H1 (cell line): ENCODE data around the gene PRODH2. TPM values are rescaled to one million over a fixed set of nuclear protein-coding genes. Genes with fewer than 3 reads are reported as not detected.

Experiments
- CTCF ChIA-PET: fragments of 300-600 bp; sonication (Branson Sonifier 250); formaldehyde crosslinking; loops from one replicate; lab custom pipeline; 2021; ENCODE audit not compliant: partially characterized antibody; lab: Charles Lee
- POLR2A ChIA-PET: fragments of 300-600 bp; sonication (Branson Sonifier 250); formaldehyde crosslinking; loops from one replicate; lab custom pipeline; 2021; ENCODE audit warnings: inconsistent platforms; ENCODE audit not compliant: partially characterized antibody; lab: Charles Lee
- DNase-seq, 2 experiments: peaks; one replicate each; pipeline versions ENCODE4 v3.0.0 to v3.0.0-alpha.2; 2010 to 2022; ENCODE audit warnings: low spot score in 2 of 2, low read depth in 1 of 2, mixed read lengths in 1 of 2
- FAIRE-seq: peaks from 2 replicates; lab custom pipeline; 2011; peaks lifted over from hg19 to GRCh38; lab: Jason Lieb, UNC
- H2AFZ ChIP-seq: 2 replicates; pipeline ENCODE4 v1.8.1; 2012; ENCODE audit warnings: low read length, inconsistent platforms
- H2AK5ac ChIP-seq: 2 replicates; pipeline ENCODE4 v1.6.1; 2013; ENCODE audit warnings: low read depth, low read length
- H2BK120ac ChIP-seq: replicated peaks from 2 replicates; pipeline ENCODE3; 2013; ENCODE audit warnings: low read depth, low read length, inconsistent platforms
- H2BK12ac ChIP-seq: 2 replicates; pipeline ENCODE4 v1.6.1; 2013; ENCODE audit warnings: low read depth, low read length
- H2BK15ac ChIP-seq: 2 replicates; pipeline ENCODE4 v1.6.1; 2013; ENCODE audit warnings: low read length
- H2BK20ac ChIP-seq: 2 replicates; pipeline ENCODE4 v1.6.1; 2013; ENCODE audit warnings: low read length
- H2BK5ac ChIP-seq: 2 replicates; pipeline ENCODE4 v1.6.1; 2013; ENCODE audit warnings: low read depth, low read length
- H3K14ac ChIP-seq: 2 replicates; pipeline ENCODE4 v1.6.1; 2013; ENCODE audit warnings: inconsistent platforms; ENCODE audit not compliant: insufficient read length
- H3K18ac ChIP-seq: 2 replicates; pipeline ENCODE4 v1.6.1; 2013; ENCODE audit warnings: low read length; ENCODE audit errors: extremely low read depth
- H3K23ac ChIP-seq: 2 replicates; pipeline ENCODE4 v1.6.1; 2013; ENCODE audit warnings: inconsistent platforms; ENCODE audit not compliant: insufficient read length
- H3K23me2 ChIP-seq: 2 replicates; pipeline ENCODE4 v1.6.1; 2013; ENCODE audit warnings: low read depth, low read length
- H3K27ac ChIP-seq: 2 replicates; pipeline ENCODE4 v1.6.1; 2011; ENCODE audit warnings: low read depth, low read length, inconsistent platforms
- H3K27me3 ChIP-seq, 4 experiments: replicated peaks in 1 of 4; 1 replicate in 1 of 4; 2 replicates in 3 of 4; pipeline versions ENCODE4 v1.6.1 to v1.8.1; 2011 to 2013; ENCODE audit warnings: low read length in 3 of 4, mild to moderate bottlenecking in 3 of 4, inconsistent platforms in 2 of 4, mixed read lengths in 2 of 4, moderate library complexity in 1 of 4; ENCODE audit not compliant: control insufficient read depth in 3 of 4, insufficient read depth in 3 of 4; ENCODE audit errors: extremely low read depth in 1 of 4
- H3K36me3 ChIP-seq, 4 experiments: 2 replicates each; pipeline versions ENCODE4 v1.6.1 to v1.8.1; 2011 to 2013; ENCODE audit warnings: mild to moderate bottlenecking in 4 of 4, low read length in 3 of 4, moderate library complexity in 2 of 4, control low read depth in 1 of 4, inconsistent platforms in 1 of 4; ENCODE audit not compliant: insufficient read depth in 4 of 4, control insufficient read depth in 2 of 4
- H3K4ac ChIP-seq: replicated peaks from 2 replicates; pipeline ENCODE3; 2013; ENCODE audit warnings: low read length, low read depth, mixed read lengths, inconsistent platforms; ENCODE audit not compliant: insufficient read length
- H3K4me1 ChIP-seq, 4 experiments: replicated peaks in 1 of 4; 1 replicate in 1 of 4; 2 replicates in 3 of 4; pipeline versions ENCODE4 v1.6.1 to v1.8.1; 2011 to 2013; ENCODE audit warnings: low read length in 3 of 4, inconsistent platforms in 2 of 4, mixed read lengths in 1 of 4; ENCODE audit not compliant: insufficient read depth in 4 of 4, control insufficient read depth in 3 of 4
- H3K4me2 ChIP-seq, 2 experiments: 2 replicates each; pipeline versions ENCODE4 v1.6.1 to v1.8.1; 2011 to 2013; ENCODE audit warnings: low read depth in 2 of 2, low read length in 2 of 2, control low read depth in 1 of 2, inconsistent platforms in 1 of 2, mild to moderate bottlenecking in 1 of 2; ENCODE audit not compliant: insufficient read depth in 1 of 2
- H3K4me3 ChIP-seq, 4 experiments: fragments of 200-600, 300-600 bp in 1 of 4; sonication (generic), shearing (Covaris generic), sonication (Bioruptor Twin) in 1 of 4; 2 replicates each; pipeline versions ENCODE4 v1.5.1 to v1.8.1; 2011 to 2016; ENCODE audit warnings: low read length in 4 of 4, low read depth in 3 of 4, control low read depth in 2 of 4, inconsistent platforms in 2 of 4, mild to moderate bottlenecking in 2 of 4, mixed read lengths in 1 of 4, moderate library complexity in 1 of 4; ENCODE audit not compliant: insufficient read depth in 2 of 4; ENCODE audit errors: extremely low read depth in 1 of 4
- H3K56ac ChIP-seq: replicated peaks from 2 replicates; pipeline ENCODE3; 2013; ENCODE audit warnings: low read depth, mild to moderate bottlenecking, mixed read lengths, low read length, inconsistent platforms; ENCODE audit not compliant: insufficient read length
- H3K79me1 ChIP-seq: 2 replicates; pipeline ENCODE4 v1.6.1; 2013; ENCODE audit warnings: low read depth, low read length, control low read depth
- H3K79me2 ChIP-seq, 2 experiments: 2 replicates each; pipeline versions ENCODE4 v1.6.1 to v1.8.1; 2012 to 2013; ENCODE audit warnings: low read length in 2 of 2, mild to moderate bottlenecking in 2 of 2, inconsistent platforms in 1 of 2; ENCODE audit not compliant: insufficient read depth in 2 of 2, control insufficient read depth in 1 of 2
- H3K9ac ChIP-seq, 4 experiments: replicated peaks in 1 of 4; 1 replicate in 1 of 4; 2 replicates in 3 of 4; pipeline versions ENCODE4 v1.6.1 to v1.8.1; 2011 to 2013; ENCODE audit warnings: low read depth in 3 of 4, low read length in 3 of 4, control low read depth in 2 of 4, mild to moderate bottlenecking in 2 of 4, moderate library complexity in 2 of 4, inconsistent platforms in 1 of 4; ENCODE audit errors: extremely low read depth in 1 of 4
- H3K9me3 ChIP-seq, 2 experiments: 2 replicates each; pipeline versions ENCODE4 v1.6.1 to v1.8.1; 2012 to 2013; ENCODE audit warnings: mild to moderate bottlenecking in 2 of 2, moderate library complexity in 2 of 2, control low read depth in 1 of 2, inconsistent platforms in 1 of 2, low read depth in 1 of 2, low read length in 1 of 2, mixed read lengths in 1 of 2; ENCODE audit not compliant: insufficient read depth in 2 of 2
- H4K20me1 ChIP-seq, 2 experiments: replicated peaks in 1 of 2; 2 replicates each; pipeline versions ENCODE3 to v1.8.1; 2011 to 2013; ENCODE audit warnings: inconsistent platforms in 2 of 2, low read length in 2 of 2, mild to moderate bottlenecking in 1 of 2; ENCODE audit not compliant: insufficient read depth in 2 of 2, control insufficient read depth in 1 of 2
- H4K5ac ChIP-seq: 2 replicates; pipeline ENCODE4 v1.6.1; 2013; ENCODE audit warnings: low read length, low read depth, mixed read lengths, inconsistent platforms; ENCODE audit not compliant: insufficient read length
- H4K8ac ChIP-seq: 2 replicates; pipeline ENCODE4 v1.8.0; 2013; ENCODE audit warnings: mild to moderate bottlenecking, moderate library complexity, low read length, inconsistent platforms; ENCODE audit not compliant: insufficient read depth; ENCODE audit errors: extremely low read depth
- H4K91ac ChIP-seq: replicated peaks from 2 replicates; pipeline ENCODE3; 2013; ENCODE audit warnings: low read length, mixed read lengths, inconsistent platforms; ENCODE audit not compliant: insufficient read length
- KDM1A ChIP-seq: fragments of 200-600, 300-600 bp; sonication (generic); IDR thresholded peaks from 2 replicates; pipeline ENCODE4 v1.7.1; 2016; ENCODE audit warnings: mild to moderate bottlenecking, low read length, borderline replicate concordance
- RFX5 ChIP-seq: IDR thresholded peaks from 2 replicates; pipeline ENCODE4 v1.6.1; 2011; ENCODE audit warnings: low read depth, low read length, improper control_type of control experiment, borderline replicate concordance
- WGBS, 2 experiments: shearing (Covaris generic) in 1 of 2; methylation state at CpG; one replicate each; pipeline versions ENCODE4 v1.1.6 to v1.1.7; 2013 to 2015; ENCODE audit warnings: low lambda C conversion rate in 2 of 2, mixed read lengths in 2 of 2, inconsistent platforms in 1 of 2, low coverage in 1 of 2, missing lambda C conversion rate in 1 of 2; ENCODE audit not compliant: insufficient replicate concordance in 2 of 2, insufficient coverage in 1 of 2, insufficient read length in 1 of 2; ENCODE audit errors: extremely low coverage in 1 of 2, missing lambda C conversion rate in 1 of 2; 5-methylcytosine and 5-hydroxymethylcytosine counted together
- polyA plus RNA-seq, 7 experiments: library from polyadenylated mRNA; depleted of rRNA in 3 of 7; stranded (reverse) in 5 of 7; unstranded in 2 of 7; fragments of >200 nt in 5 of 7; fragments of 200-250 nt in 2 of 7; gene quantifications; 1 replicate in 5 of 7; 2 replicates in 1 of 7; 4 replicates in 1 of 7; pipeline versions ENCODE4 v1.2.1 to v1.2.3, GENCODE V29; 2011 to 2013; ENCODE audit warnings: missing spikeins in 2 of 7, mixed read lengths in 2 of 7
- total RNA-seq: library from RNA; stranded (reverse); fragmentation: NEBNext Ultra II Directional; extraction: Animal tissue kit (Norgen Biotek cat#: 25700); gene quantifications from 2 replicates; pipeline ENCODE4 v1.2.1, GENCODE V29; 2021

PRODH2 gene
- total and polyA plus RNA-seq, 2 of the 8 experiments (the other 6 are each of a cell fraction or from before 2014, with no cell fraction given): not detected

GRCh38 chr19:35844482-35845214 lies 32.0 kb upstream of the PRODH2 start:
- TF ChIP-seq RFX5: no peak
- peak; percentile 49; the same call in 1 of the 2 replicates for TF ChIP-seq KDM1A
- peaks cover 0 to 16% (median 5%) of the 10 kb centered on the region in 4 experiments; a peak in 5 of 7 replicates for H3K4me1 ChIP-seq
- no peak overlapping the region for H4K91ac ChIP-seq
- H3K4me3 ChIP-seq: peak overlapping the region in 1 of 4 experiments; percentile 59; a peak in 5 of 8 replicates
- peaks cover 0 to 2% of the 10 kb centered on the region in 2 experiments for H4K20me1 ChIP-seq
- no peak overlapping the region for H3K56ac ChIP-seq
- FAIRE-seq: no peak
- H2BK15ac ChIP-seq: no peak overlapping the region
- H3K4me2 ChIP-seq: peak overlapping the region; percentile 95 to 96
- no peaks in the 10 kb centered on the region for H3K36me3 ChIP-seq
- no peak overlapping the region for H2BK20ac ChIP-seq
- peaks cover 22% of the 10 kb centered on the region for H3K23me2 ChIP-seq
- no peak overlapping the region for H4K5ac ChIP-seq
- 69% methylated on average over 16 of the region's 16 CpGs; no CpG with 5 or more reads in 1 of the 2 experiments for WGBS, 2 experiments
- H3K9ac ChIP-seq: no peak overlapping the region
- H3K4ac ChIP-seq: no peak overlapping the region
- H2BK12ac ChIP-seq: no peak overlapping the region
- no peaks in the 10 kb centered on the region; a peak in 1 of 4 replicates for H3K9me3 ChIP-seq
- H3K18ac ChIP-seq: no peak overlapping the region
- ChIA-PET CTCF (interaction anchor here (1.0 to 1.7 kb wide), 2 partner anchors 9 to 10 kb away, joined by 3 to 7 read pairs; no protein-coding TSS in a partner anchor), POLR2A (interaction anchor here (1.1 kb wide), 1 partner anchor 114 kb away, joined by 3 read pairs; no protein-coding TSS in a partner anchor)
- H2BK120ac ChIP-seq: no peak overlapping the region
- no peak overlapping the region for H4K8ac ChIP-seq
- H2AK5ac ChIP-seq: no peak overlapping the region
- no peaks in the 10 kb centered on the region for H3K79me1 ChIP-seq
- no peak for DNase-seq
- no peak overlapping the region for H3K14ac ChIP-seq
- H3K23ac ChIP-seq: no peak overlapping the region
- peaks cover 20 to 42% (median 31%) of the 10 kb centered on the region in 4 experiments for H3K27me3 ChIP-seq
- no peak overlapping the region for H3K27ac ChIP-seq
- no peak overlapping the region for H2BK5ac ChIP-seq
- no peaks in the 10 kb centered on the region for H3K79me2 ChIP-seq
- H2AFZ ChIP-seq: no peak overlapping the region
